ENCODE results near the gene PLEKHO1. TPM values are rescaled to one million over a fixed set of nuclear protein-coding genes. Genes with fewer than 3 reads are reported as not detected.

The PLEKHO1 gene
- total and polyA plus RNA-seq, 2 of the 4 experiments (the other 2 are of a cell fraction): 51.4 to 56.0 TPM

- TF ChIP-seq CHD1 (IDR thresholded peaks at IDR 0.05; ENCODE audit: low read depth, low read length): no peak
- peak; percentile 90 for TF ChIP-seq MAZ (IDR thresholded peaks at IDR 0.05; ENCODE audit: borderline replicate concordance, low read depth, low read length)
- peak; percentile 59; the same call in 1 of the 2 replicates for TF ChIP-seq MAFK (IDR thresholded peaks at IDR 0.05; ENCODE audit: low read depth, low read length)
Measured at GRCh38 chr1:150162862-150163706, 13.4 kb downstream of the PLEKHO1 start (continued).

DNA sequence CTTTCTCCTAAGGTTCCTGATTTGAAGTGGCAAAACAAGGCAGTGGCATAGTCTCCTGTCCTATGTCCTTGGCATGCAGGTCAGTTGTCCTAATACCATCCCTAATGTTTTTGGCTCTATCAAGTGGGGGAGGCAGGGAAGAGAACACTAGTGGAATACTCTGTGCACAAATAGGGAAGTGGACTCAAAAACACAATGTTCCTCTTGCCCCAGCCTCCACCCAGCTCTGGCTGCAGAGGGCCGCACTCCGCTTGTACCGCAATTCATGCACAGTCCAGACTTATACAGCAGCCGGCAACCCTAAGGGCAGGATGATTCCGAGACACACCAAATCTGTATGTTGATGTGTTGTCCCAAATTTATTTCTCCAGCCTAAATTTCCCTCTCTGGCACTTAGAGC is 14.5 kb downstream of the PLEKHO1 start:
- intact Hi-C loops (cut with micrococcal nuclease): no loop called here
- no peak overlapping the region for H2AFZ ChIP-seq (replicated peaks; ENCODE audit: low read length, poor library complexity)
- H3K4ac ChIP-seq (ENCODE audit: low read depth, low read length): peak overlapping the region; percentile 95
- peak overlapping the region; percentile 88; the same call in 1 of the 2 replicates for H3K23ac ChIP-seq (ENCODE audit: low read depth, low read length)
- H3K14ac ChIP-seq (replicated peaks; ENCODE audit: low read depth, low read length): peak overlapping the region; percentile 78
- H3K18ac ChIP-seq (ENCODE audit: low read depth, low read length): peak overlapping the region; percentile 72; the same call in 1 of the 2 replicates
- DNase-seq (no peak), ATAC-seq (ENCODE audit: low read depth) (no peak)
- H4K20me1 ChIP-seq (ENCODE audit: insufficient read depth, low read length): no peaks in the 10 kb centered on the region; the same call in 1 of the 2 replicates
- peak overlapping the region; percentile 88 for H2BK120ac ChIP-seq (ENCODE audit: low read depth, low read length)
- ChIA-PET CTCF (no interaction called here), POLR2A (ENCODE audit: unreplicated experiment) (no interaction called here)
- no peak overlapping the region for H3K4me2 ChIP-seq (ENCODE audit: low read depth, low read length)
- peak overlapping the region; percentile 79 for H2BK5ac ChIP-seq (ENCODE audit: low read depth, low read length, poor library complexity, severe bottlenecking)
- WGBS, 2 experiments (ENCODE audit: extremely low coverage in 2 of 2, insufficient read length in 1 of 2): no CpG with 5 or more reads among the region's 5 CpGs
- peak overlapping the region; percentile 85 for H2BK20ac ChIP-seq (ENCODE audit: low read depth, low read length)
- H2BK15ac ChIP-seq (ENCODE audit: low read depth, low read length): peak overlapping the region; percentile 92; the same call in 2 of the 3 replicates
- no peak overlapping the region; the same call in 1 of the 2 replicates for H3K9ac ChIP-seq (ENCODE audit: low read depth, low read length)
- no peaks in the 10 kb centered on the region for H3K27me3 ChIP-seq (ENCODE audit: control insufficient read depth, insufficient read depth, low read length)
- peak overlapping the region; percentile 64 for H4K5ac ChIP-seq (ENCODE audit: low read depth, low read length)
- H4K91ac ChIP-seq (ENCODE audit: insufficient read depth, low read depth, low read length): peak overlapping the region; percentile 89
- in situ Hi-C loops (cut with MboI; ENCODE audit: low sequenced_read_pairs): no loop called here
- H3K27ac ChIP-seq (ENCODE audit: insufficient read depth, low read length): peak overlapping the region; percentile 50; the same call in 1 of the 2 replicates
- H2AK5ac ChIP-seq (ENCODE audit: low read depth, low read length): peak overlapping the region; percentile 79
- H3K56ac ChIP-seq (ENCODE audit: extremely low read depth, insufficient read depth, low read length): 0 out of 2 replicates have a peak overlapping the region, but pooled peaks have one; percentile 64
- dilution Hi-C loops (cut with HindIII; ENCODE audit: low sequenced_read_pairs, unreplicated experiment): no loop called here
- no peak overlapping the region for H3K4me3 ChIP-seq (ENCODE audit: insufficient read depth, low read depth, low read length)
- H3K9me1 ChIP-seq (ENCODE audit: insufficient read depth, low read length): peaks cover 31% of the 10 kb centered on the region
- H2AK9ac ChIP-seq (replicated peaks; ENCODE audit: low read depth, low read length, poor library complexity): peak overlapping the region; percentile 84
- peaks cover 12% of the 10 kb centered on the region for H3K36me3 ChIP-seq (ENCODE audit: control insufficient read depth, insufficient read depth, low read length)
- H3K9me3 ChIP-seq (ENCODE audit: control insufficient read depth, insufficient read depth, low read length): no peaks in the 10 kb centered on the region
- peak overlapping the region; percentile 39 to 93 for H4K8ac ChIP-seq (ENCODE audit: low read depth in 2 of 2, low read length in 2 of 2)
- peaks cover 39% of the 10 kb centered on the region for H3K4me1 ChIP-seq (ENCODE audit: control insufficient read depth, insufficient read depth, low read length)
- no TSS peak for BruUV-seq (replicated peaks)
- H3K79me1 ChIP-seq (ENCODE audit: low read depth in 1 of 2, low read length in 2 of 2): peaks cover 7 to 37% of the 10 kb centered on the region in 2 experiments; a peak in 3 of 4 replicates
- no peak for TF ChIP-seq FOS (IDR thresholded peaks at IDR 0.05; ENCODE audit: low read depth, low read length)
- no peak for TF ChIP-seq CHD1 (IDR thresholded peaks at IDR 0.05; ENCODE audit: low read depth, low read length)
- no peak for TF ChIP-seq BHLHE40 (IDR thresholded peaks at IDR 0.05; ENCODE audit: low read depth, low read length)
- no peak for TF ChIP-seq CEBPB (IDR thresholded peaks at IDR 0.05; ENCODE audit: low read depth, low read length)
- no peak for TF ChIP-seq RFX5 (IDR thresholded peaks at IDR 0.05; ENCODE audit: low read depth, low read length)
- no peak for TF ChIP-seq SMC3 (IDR thresholded peaks at IDR 0.05; ENCODE audit: low read depth, low read length)
- TF ChIP-seq, protein P1, sequence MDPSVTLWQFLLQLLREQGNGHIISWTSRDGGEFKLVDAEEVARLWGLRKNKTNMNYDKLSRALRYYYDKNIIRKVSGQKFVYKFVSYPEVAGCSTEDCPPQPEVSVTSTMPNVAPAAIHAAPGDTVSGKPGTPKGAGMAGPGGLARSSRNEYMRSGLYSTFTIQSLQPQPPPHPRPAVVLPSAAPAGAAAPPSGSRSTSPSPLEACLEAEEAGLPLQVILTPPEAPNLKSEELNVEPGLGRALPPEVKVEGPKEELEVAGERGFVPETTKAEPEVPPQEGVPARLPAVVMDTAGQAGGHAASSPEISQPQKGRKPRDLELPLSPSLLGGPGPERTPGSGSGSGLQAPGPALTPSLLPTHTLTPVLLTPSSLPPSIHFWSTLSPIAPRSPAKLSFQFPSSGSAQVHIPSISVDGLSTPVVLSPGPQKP (IDR thresholded peaks at IDR 0.05; ENCODE audit: borderline replicate concordance, low read depth, low read length): no peak
- TF ChIP-seq, protein P2, sequence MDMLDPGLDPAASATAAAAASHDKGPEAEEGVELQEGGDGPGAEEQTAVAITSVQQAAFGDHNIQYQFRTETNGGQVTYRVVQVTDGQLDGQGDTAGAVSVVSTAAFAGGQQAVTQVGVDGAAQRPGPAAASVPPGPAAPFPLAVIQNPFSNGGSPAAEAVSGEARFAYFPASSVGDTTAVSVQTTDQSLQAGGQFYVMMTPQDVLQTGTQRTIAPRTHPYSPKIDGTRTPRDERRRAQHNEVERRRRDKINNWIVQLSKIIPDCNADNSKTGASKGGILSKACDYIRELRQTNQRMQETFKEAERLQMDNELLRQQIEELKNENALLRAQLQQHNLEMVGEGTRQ (IDR thresholded peaks at IDR 0.05; ENCODE audit: low read depth, low read length): no peak
- no peak for TF ChIP-seq CTCF (conservative IDR thresholded peaks at IDR 0.05; ENCODE audit: low read depth, low read length)
- TF ChIP-seq MAZ (IDR thresholded peaks at IDR 0.05; ENCODE audit: borderline replicate concordance, low read depth, low read length): no peak
